ENCODE data around the gene MAP1B.

Gene MAP1B

GRCh38 chr5:72242796-72243475 lies 135.7 kb downstream of the MAP1B start:
- TF ChIP-seq CTCF (IDR thresholded peaks at IDR 0.05; ENCODE audit: low read depth, low read length, missing control alignments): no peak
- H3K4me3 ChIP-seq (ENCODE audit: low read depth, low read length): no peak overlapping the region
- no peak for DNase-seq (ENCODE audit: low read depth)
- in situ Hi-C loops (cut with HindIII; ENCODE audit: low sequenced_read_pairs): no loop called here

GRCh38 chr5:72243706-72244105 lies 136.4 kb downstream of the MAP1B start:
- H3K4me3 ChIP-seq (ENCODE audit: low read depth, low read length): no peak overlapping the region
- TF ChIP-seq CTCF (IDR thresholded peaks at IDR 0.05; ENCODE audit: low read depth, low read length, missing control alignments): no peak
- no peak for DNase-seq (ENCODE audit: low read depth)
- in situ Hi-C loops (cut with HindIII; ENCODE audit: low sequenced_read_pairs): no loop called here

- peak; percentile 64 for TF ChIP-seq CTCF (IDR thresholded peaks at IDR 0.05; ENCODE audit: low read depth, low read length, missing control alignments)
- no peak for DNase-seq (ENCODE audit: low read depth)
- no peak overlapping the region for H3K4me3 ChIP-seq (ENCODE audit: low read depth, low read length)
- in situ Hi-C loops (cut with HindIII; ENCODE audit: low sequenced_read_pairs): no loop called here
Measured at GRCh38 chr5:72244862-72245371, 137.6 kb downstream of the MAP1B start.

GRCh38 chr5:72245546-72245945 lies 138.3 kb downstream of the MAP1B start:
- in situ Hi-C loops (cut with HindIII; ENCODE audit: low sequenced_read_pairs): no loop called here
- H3K4me3 ChIP-seq (ENCODE audit: low read depth, low read length): no peak overlapping the region

GRCh38 chr5:72245951-72246532 lies 138.8 kb downstream of the MAP1B start:
- in situ Hi-C loops (cut with HindIII; ENCODE audit: low sequenced_read_pairs): no loop called here
- TF ChIP-seq CTCF (IDR thresholded peaks at IDR 0.05; ENCODE audit: low read depth, low read length, missing control alignments): peak; percentile 64
- DNase-seq (ENCODE audit: low read depth): no peak

More at GRCh38 chr5:72245546-72245945, 138.3 kb downstream of the MAP1B start:
- no peak for DNase-seq (ENCODE audit: low read depth)
- no peak for TF ChIP-seq CTCF (IDR thresholded peaks at IDR 0.05; ENCODE audit: low read depth, low read length, missing control alignments)

GRCh38 chr5:72246954-72247442 lies 139.7 kb downstream of the MAP1B start:
- H3K4me3 ChIP-seq (ENCODE audit: low read depth, low read length): no peak overlapping the region
- DNase-seq (ENCODE audit: low read depth): no peak
- in situ Hi-C loops (cut with HindIII; ENCODE audit: low sequenced_read_pairs): no loop called here
- no peak for TF ChIP-seq CTCF (IDR thresholded peaks at IDR 0.05; ENCODE audit: low read depth, low read length, missing control alignments)

More at GRCh38 chr5:72245951-72246532, 138.8 kb downstream of the MAP1B start:
- H3K4me3 ChIP-seq (ENCODE audit: low read depth, low read length): no peak overlapping the region

All from astrocyte of the cerebellum (primary cell).